Left ventricle myocardium superior (tissue), 1 donor: ENCODE results near the gene ENPP7. TPM values are rescaled to one million over a fixed set of nuclear protein-coding genes. Genes with fewer than 3 reads are reported as not detected.
A peak's percentile ranks its signal among the peaks of the same experiment; 100 is the strongest.
"Not testable (repeated sequence)": the region's sequence is repeated elsewhere in the genome, so short reads cannot be mapped to it uniquely, and the experiment has no call there.

Experiments used
- ATAC-seq: fragments of 200-7000 bp; cut with Tn5 transposase; one replicate; pipeline ENCODE4 v1.9.1; 2020; ENCODE audit warnings: mild to moderate bottlenecking, moderate library complexity
- DNase-seq: peaks from one replicate; pipeline ENCODE4 v3.0.0-alpha.2; 2020
- intact Hi-C: fragments of 100-400 bp; cut with micrococcal nuclease; formaldehyde crosslinking; loops from one replicate; pipeline ENCODE4 v1.11.0; 2022
- total RNA-seq: library from RNA; stranded (reverse); fragmentation: NEBNext Ultra II Directional; extraction: Animal tissue kit (Norgen Biotek cat#: 25700); gene quantifications from one replicate; pipeline ENCODE4 v1.2.1, GENCODE V29; 2021
- donor health status: DM: no; HTN: yes; CAD: no; lungs with severe emphysema.

The ENPP7 gene
- total RNA-seq, 1 donor from 2014 or later: not detected

- ATAC-seq (peak; percentile 13), DNase-seq (no peak)
- intact Hi-C loops: no loop called here
Measured at GRCh38 chr17:79746889-79747507, 16.3 kb downstream of the ENPP7 start.

- intact Hi-C loops: no loop called here
- ATAC-seq (no peak), DNase-seq (no peak)
Measured at GRCh38 chr17:79747508-79748294, 17.0 kb downstream of the ENPP7 start.

GRCh38 chr17:79748295-79749099 lies 17.8 kb downstream of the ENPP7 start:
- ATAC-seq: no peak
- no peak for DNase-seq
- intact Hi-C loops: no loop called here

GRCh38 chr17:79749156-79749815 lies 18.5 kb downstream of the ENPP7 start:
- ATAC-seq (no peak), DNase-seq (no peak)
- intact Hi-C loops: no loop called here

GRCh38 chr17:79749958-79750357 lies 19.2 kb downstream of the ENPP7 start:
- DNase-seq (no peak), ATAC-seq (no peak)
- intact Hi-C loops: no loop called here

GRCh38 chr17:79750650-79751545 lies 20.2 kb downstream of the ENPP7 start:
- no peak for DNase-seq
- ATAC-seq: no peak
- intact Hi-C loops: no loop called here

GRCh38 chr17:79752175-79752574 lies 21.4 kb downstream of the ENPP7 start:
- ATAC-seq: no peak
- intact Hi-C loops: no loop called here
- no peak for DNase-seq

GRCh38 chr17:79754370-79754769 lies 23.6 kb downstream of the ENPP7 start:
- no peak for DNase-seq
- no peak for ATAC-seq
- intact Hi-C loops: no loop called here

- ATAC-seq, DNase-seq, intact Hi-C loops: not testable (repeated sequence)
Measured at GRCh38 chr17:79754903-79755302, 24.2 kb downstream of the ENPP7 start.

- no peak for DNase-seq
Measured at GRCh38 chr17:79755591-79755990, 24.8 kb downstream of the ENPP7 start.

GRCh38 chr17:79757140-79757745 lies 26.5 kb downstream of the ENPP7 start:
- intact Hi-C loops: no loop called here
- no peak for DNase-seq
- no peak for ATAC-seq

More at GRCh38 chr17:79755591-79755990, 24.8 kb downstream of the ENPP7 start:
- intact Hi-C loops: no loop called here
- ATAC-seq: no peak

GRCh38 chr17:79758271-79758670 lies 27.5 kb downstream of the ENPP7 start:
- DNase-seq (no peak), ATAC-seq (no peak)
- intact Hi-C loops: no loop called here

- ATAC-seq (no peak), DNase-seq (no peak)
Measured at GRCh38 chr17:79760197-79760906, 29.6 kb downstream of the ENPP7 start.

GRCh38 chr17:79761894-79762589 lies 31.3 kb downstream of the ENPP7 start:
- ATAC-seq (no peak), DNase-seq (no peak)
- intact Hi-C loops: no loop called here

More at GRCh38 chr17:79760197-79760906, 29.6 kb downstream of the ENPP7 start:
- intact Hi-C loops: no loop called here

- DNase-seq (no peak), ATAC-seq (no peak)
- intact Hi-C loops: no loop called here
Measured at GRCh38 chr17:79765708-79766107, 35.0 kb downstream of the ENPP7 start.

GRCh38 chr17:79769570-79770506 lies 39.1 kb downstream of the ENPP7 start:
- no peak for DNase-seq
- no peak for ATAC-seq
- intact Hi-C loops: no loop called here
